Mesenteric fat pad (tissue), 1 donor: ENCODE measurements around the gene LTO1. TPM values are rescaled to one million over a fixed set of nuclear protein-coding genes. Genes with fewer than 3 reads are reported as not detected.

Source experiments
- DNase-seq: peaks from one replicate; pipeline ENCODE4 v3.0.0-alpha.2; 2020; ENCODE audit warnings: low spot score
- total RNA-seq: library from RNA; stranded (reverse); fragmentation: NEBNext Ultra II Directional; extraction: Animal tissue kit (Norgen Biotek cat#: 25700); gene quantifications from one replicate; pipeline ENCODE4 v1.2.1, GENCODE V29; 2021
- donor health status: DM: yes; HTN: yes; CAD: no.

LTO1 gene
- total RNA-seq, 1 donor from 2014 or later: 19.2 TPM

GRCh38 chr11:69647390-69647748, 27.8 kb downstream of the LTO1 start:
- DNase-seq: no peak

- DNase-seq: no peak
These were observed 28.4 kb downstream of the LTO1 start for GRCh38 chr11:69646493-69647389.

GRCh38 chr11:69645801-69646492, 29.2 kb downstream of the LTO1 start:
- no peak for DNase-seq

- DNase-seq: no peak
These were observed 30.0 kb downstream of the LTO1 start for GRCh38 chr11:69644962-69645675.

- DNase-seq: no peak
These were observed 30.8 kb downstream of the LTO1 start for GRCh38 chr11:69644071-69644961.

GRCh38 chr11:69643646-69644045, 31.5 kb downstream of the LTO1 start:
- no peak for DNase-seq

- DNase-seq: peak; percentile 95
These were observed 32.1 kb downstream of the LTO1 start for GRCh38 chr11:69642913-69643632.

- no peak for DNase-seq
These were observed 32.6 kb downstream of the LTO1 start for GRCh38 chr11:69642549-69642912.

GRCh38 chr11:69641681-69642548, 33.2 kb downstream of the LTO1 start:
- DNase-seq: no peak

- no peak for DNase-seq
These were observed 34.1 kb downstream of the LTO1 start, which contains the start of gene CCND1 for GRCh38 chr11:69640995-69641581. Gene CCND1 (plus strand): TSS chr11:69641156. CDS start chr11:69641314, 158 bp downstream.

GRCh38 chr11:69640260-69640994, 34.7 kb downstream of the LTO1 start:
- DNase-seq: no peak

GRCh38 chr11:69639831-69640230, 35.3 kb downstream of the LTO1 start:
- no peak for DNase-seq

- DNase-seq: peak; percentile 96
These were observed 36.0 kb downstream of the LTO1 start for GRCh38 chr11:69638941-69639681.

- no peak for DNase-seq
These were observed 36.9 kb downstream of the LTO1 start for GRCh38 chr11:69637941-69638871.

GRCh38 chr11:69637198-69637940, 37.8 kb downstream of the LTO1 start:
- no peak for DNase-seq
